ENCODE results near the gene SLC38A8. TPM values are rescaled to one million over a fixed set of nuclear protein-coding genes. Genes with fewer than 3 reads are reported as not detected.

The SLC38A8 gene
- total RNA-seq, 1 donor from 2014 or later = not detected

DNA sequence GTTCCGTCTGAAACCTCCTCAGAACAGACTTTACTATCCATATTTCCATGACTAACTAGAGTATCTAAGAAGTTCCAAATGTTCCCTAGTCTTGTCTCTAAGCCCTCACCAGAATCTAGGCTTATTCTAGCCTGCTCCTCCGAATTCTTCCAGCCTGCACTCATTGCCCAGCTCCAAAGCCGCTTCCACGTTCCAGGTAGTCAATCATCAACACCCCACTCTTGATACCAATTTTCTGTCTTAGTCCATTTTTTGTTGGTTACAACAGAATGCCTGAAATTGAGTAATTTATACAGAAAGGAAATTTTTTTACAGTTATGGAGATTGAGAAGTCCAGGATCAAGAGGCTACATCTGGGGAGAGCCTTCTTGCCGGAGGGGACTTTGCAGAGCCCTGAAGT, 21.1 kb downstream of the SLC38A8 start:
- TF ChIP-seq, protein P1, sequence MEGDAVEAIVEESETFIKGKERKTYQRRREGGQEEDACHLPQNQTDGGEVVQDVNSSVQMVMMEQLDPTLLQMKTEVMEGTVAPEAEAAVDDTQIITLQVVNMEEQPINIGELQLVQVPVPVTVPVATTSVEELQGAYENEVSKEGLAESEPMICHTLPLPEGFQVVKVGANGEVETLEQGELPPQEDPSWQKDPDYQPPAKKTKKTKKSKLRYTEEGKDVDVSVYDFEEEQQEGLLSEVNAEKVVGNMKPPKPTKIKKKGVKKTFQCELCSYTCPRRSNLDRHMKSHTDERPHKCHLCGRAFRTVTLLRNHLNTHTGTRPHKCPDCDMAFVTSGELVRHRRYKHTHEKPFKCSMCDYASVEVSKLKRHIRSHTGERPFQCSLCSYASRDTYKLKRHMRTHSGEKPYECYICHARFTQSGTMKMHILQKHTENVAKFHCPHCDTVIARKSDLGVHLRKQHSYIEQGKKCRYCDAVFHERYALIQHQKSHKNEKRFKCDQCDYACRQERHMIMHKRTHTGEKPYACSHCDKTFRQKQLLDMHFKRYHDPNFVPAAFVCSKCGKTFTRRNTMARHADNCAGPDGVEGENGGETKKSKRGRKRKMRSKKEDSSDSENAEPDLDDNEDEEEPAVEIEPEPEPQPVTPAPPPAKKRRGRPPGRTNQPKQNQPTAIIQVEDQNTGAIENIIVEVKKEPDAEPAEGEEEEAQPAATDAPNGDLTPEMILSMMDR (conservative IDR thresholded peaks at IDR 0.05) = no peak
- Mint-ChIP-seq H3K4me3 (no peak overlapping the region), H3K27ac (no peak overlapping the region), H3K36me3 (no peaks in the 10 kb centered on the region), H3K9me3 (peaks cover 10% of the 10 kb centered on the region), H3K4me1 (ENCODE audit: unreplicated experiment) (peaks cover 10% of the 10 kb centered on the region), H3K27me3 (no peaks in the 10 kb centered on the region)
- DNase-seq (ENCODE audit: extremely low spot score, unreplicated experiment) = no peak

DNA sequence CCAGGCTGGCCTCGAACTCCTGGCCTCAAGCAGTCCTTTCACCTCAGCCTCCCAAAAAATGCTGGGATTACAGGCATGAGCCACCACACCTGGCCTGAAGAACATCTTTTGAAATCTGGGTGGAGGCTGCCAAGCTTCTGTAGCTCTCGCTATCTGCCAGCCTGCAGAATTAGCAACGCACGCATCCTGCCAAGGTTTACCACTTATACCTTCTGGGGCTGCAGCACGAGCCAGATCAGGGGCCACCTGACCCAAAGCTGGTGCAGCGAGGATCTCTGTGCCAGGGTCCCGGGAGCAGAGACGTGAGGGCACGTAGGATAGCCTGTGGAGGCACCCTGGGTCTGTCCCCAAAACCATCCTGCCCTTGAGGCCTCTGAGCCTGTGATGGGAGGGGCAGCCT, 22.2 kb downstream of the SLC38A8 start:
- DNase-seq (ENCODE audit: extremely low spot score, unreplicated experiment) = no peak
- H3K27ac Mint-ChIP-seq = no peak overlapping the region
- H3K4me1 Mint-ChIP-seq (ENCODE audit: unreplicated experiment) = peaks cover 10% of the 10 kb centered on the region
- TF ChIP-seq, protein P1 (conservative IDR thresholded peaks at IDR 0.05) = no peak
- no peak overlapping the region for H3K4me3 Mint-ChIP-seq
- peaks cover 10% of the 10 kb centered on the region for H3K9me3 Mint-ChIP-seq
- no peaks in the 10 kb centered on the region for H3K36me3 Mint-ChIP-seq
- no peaks in the 10 kb centered on the region for H3K27me3 Mint-ChIP-seq

DNA sequence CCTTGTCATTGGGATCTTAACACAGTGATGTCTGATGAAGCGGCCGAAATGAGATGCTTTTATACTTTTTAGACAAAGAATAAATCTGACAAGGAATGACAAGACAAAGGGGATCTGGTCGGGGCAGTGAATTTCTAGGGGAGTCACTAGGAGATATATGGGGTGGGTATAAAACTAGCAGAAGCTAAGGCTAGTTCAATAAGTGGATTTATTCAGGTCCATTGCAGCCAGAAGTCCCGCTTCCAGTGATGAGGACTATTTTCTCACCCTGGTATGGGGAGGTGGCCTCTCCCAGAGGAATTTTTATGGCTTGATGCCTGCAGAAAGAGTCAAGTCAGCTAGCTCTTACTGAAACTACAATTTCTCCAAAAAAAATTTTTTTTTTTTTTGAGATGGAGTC, 23.9 kb downstream of the SLC38A8 start:
- TF ChIP-seq, protein P1 (conservative IDR thresholded peaks at IDR 0.05) = no peak
- H3K27ac Mint-ChIP-seq = no peak overlapping the region
- H3K27me3 Mint-ChIP-seq = no peaks in the 10 kb centered on the region
- DNase-seq (ENCODE audit: extremely low spot score, unreplicated experiment) = no peak
- H3K9me3 Mint-ChIP-seq = peaks cover 10% of the 10 kb centered on the region
- H3K4me1 Mint-ChIP-seq (ENCODE audit: unreplicated experiment) = peaks cover 14% of the 10 kb centered on the region
- no peaks in the 10 kb centered on the region for H3K36me3 Mint-ChIP-seq
- H3K4me3 Mint-ChIP-seq = no peak overlapping the region

DNA sequence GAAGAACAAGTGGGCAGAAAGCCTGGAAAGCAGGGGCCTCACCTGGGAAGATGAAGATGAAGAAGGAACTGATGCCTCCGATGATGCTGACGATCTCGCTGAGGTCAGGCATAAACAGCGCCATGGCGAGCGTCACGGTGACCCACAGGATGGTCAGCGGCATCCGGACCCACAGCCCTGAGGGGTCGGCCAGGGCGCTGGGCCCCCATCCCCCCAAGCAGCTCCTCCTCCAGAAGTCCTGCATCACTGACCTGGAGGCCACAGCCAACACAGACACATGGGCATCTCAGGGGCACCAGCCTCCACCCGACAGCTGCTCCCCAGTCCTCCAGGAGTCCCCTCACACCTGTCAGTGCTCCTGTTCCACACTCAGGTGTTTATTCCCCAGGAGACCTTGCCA, 26.1 kb downstream of the SLC38A8 start:
- Mint-ChIP-seq H3K9me3 (peaks cover 10% of the 10 kb centered on the region), H3K36me3 (no peaks in the 10 kb centered on the region)

DNA sequence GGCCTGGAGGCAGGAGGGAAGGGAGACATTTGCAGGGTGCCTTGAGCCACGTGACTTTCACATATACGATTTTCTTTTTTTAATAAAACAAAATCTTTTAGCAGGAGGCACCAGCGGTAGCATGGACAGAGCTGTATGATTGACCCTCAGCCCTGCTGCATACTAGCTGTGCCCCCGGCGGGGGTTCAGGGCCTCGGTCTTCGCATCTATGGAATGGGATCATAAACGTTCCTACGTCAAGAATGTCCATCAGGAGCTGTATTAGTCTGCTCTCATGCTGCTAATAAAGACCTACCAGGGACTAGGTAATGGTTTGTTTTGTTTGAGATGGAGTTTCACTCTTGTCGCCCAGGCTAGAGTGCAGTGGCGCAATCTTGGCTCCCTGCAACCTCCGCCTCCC, 27.2 kb downstream of the SLC38A8 start:
- no peaks in the 10 kb centered on the region for H3K36me3 Mint-ChIP-seq
- no peaks in the 10 kb centered on the region for H3K27me3 Mint-ChIP-seq
- TF ChIP-seq, protein P1 (conservative IDR thresholded peaks at IDR 0.05) = no peak
- peaks cover 4% of the 10 kb centered on the region for H3K4me1 Mint-ChIP-seq (ENCODE audit: unreplicated experiment)
- H3K27ac Mint-ChIP-seq = no peak overlapping the region
- no peak for DNase-seq (ENCODE audit: extremely low spot score, unreplicated experiment)
- no peak overlapping the region for H3K4me3 Mint-ChIP-seq
- H3K9me3 Mint-ChIP-seq = peaks cover 10% of the 10 kb centered on the region

More for the DNA sequence above, 26.1 kb downstream of the SLC38A8 start:
- H3K27me3 Mint-ChIP-seq = no peaks in the 10 kb centered on the region
- no peak for DNase-seq (ENCODE audit: extremely low spot score, unreplicated experiment)
- H3K4me3 Mint-ChIP-seq = no peak overlapping the region
- H3K27ac Mint-ChIP-seq = no peak overlapping the region
- peaks cover 4% of the 10 kb centered on the region for H3K4me1 Mint-ChIP-seq (ENCODE audit: unreplicated experiment)
- TF ChIP-seq, protein P1 (conservative IDR thresholded peaks at IDR 0.05) = no peak
